Fibroblast of lung (primary cell): Measurements from ENCODE around the gene PRELID3B.

ENCODE experiments used
- EZH2 ChIP-seq: IDR thresholded peaks from 2 replicates; pipeline ENCODE4 v1.5.1; 2012; ENCODE audit warnings: low read length, control low read depth, mild to moderate bottlenecking; ENCODE audit errors: missing control alignments
- TF ChIP-seq, protein P1 (sequence below), 2 donors: IDR thresholded peaks in 1 of 2; conservative IDR thresholded peaks in 1 of 2; 1 replicate in 1 of 2; 2 replicates in 1 of 2; pipeline ENCODE4 v1.5.1; 2011 to 2012; ENCODE audit warnings: low read length in 2 of 2, control low read depth in 1 of 2, inconsistent platforms in 1 of 2, low read depth in 1 of 2, mild to moderate bottlenecking in 1 of 2

DNA sequence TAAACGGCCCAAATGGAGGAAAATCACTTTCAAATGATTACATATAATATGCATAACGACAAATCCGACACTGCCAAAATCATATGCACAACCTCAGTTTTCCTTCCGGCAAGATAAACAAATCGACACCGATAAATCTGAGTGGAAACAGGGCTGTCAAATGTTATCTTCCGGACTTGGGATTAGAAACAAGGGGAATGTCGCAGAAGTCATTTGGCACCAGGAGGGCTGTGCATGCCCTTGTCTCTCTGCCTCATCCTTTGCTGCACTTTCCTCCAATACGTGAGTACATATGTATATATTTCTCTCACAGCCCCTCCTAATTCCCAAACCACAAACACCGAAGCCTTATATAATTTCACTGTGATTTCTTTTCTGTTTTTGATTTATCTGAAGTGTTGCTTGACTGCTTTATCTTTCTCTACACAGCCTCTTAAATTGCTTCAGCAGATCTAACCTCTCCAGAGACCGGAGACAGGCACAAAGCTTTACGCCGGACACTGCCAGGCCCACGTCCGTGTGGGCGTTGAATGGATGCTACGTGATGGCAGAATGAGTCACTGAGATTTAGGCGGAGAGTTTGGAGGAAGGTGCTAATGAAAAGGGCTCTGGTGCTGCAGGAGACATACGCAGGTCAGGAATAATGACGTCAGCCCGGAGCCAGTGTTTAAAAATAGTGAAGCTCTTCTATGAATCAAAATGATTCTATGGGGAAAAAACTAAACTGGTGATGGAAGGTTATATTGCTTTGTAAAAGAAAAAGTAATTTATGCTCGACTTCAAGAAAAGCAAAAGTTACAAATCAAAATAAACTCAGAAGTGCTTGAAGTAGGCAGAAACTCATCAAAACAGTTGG, 21.0 kb upstream of the PRELID3B start:
- TF ChIP-seq, protein P1, sequence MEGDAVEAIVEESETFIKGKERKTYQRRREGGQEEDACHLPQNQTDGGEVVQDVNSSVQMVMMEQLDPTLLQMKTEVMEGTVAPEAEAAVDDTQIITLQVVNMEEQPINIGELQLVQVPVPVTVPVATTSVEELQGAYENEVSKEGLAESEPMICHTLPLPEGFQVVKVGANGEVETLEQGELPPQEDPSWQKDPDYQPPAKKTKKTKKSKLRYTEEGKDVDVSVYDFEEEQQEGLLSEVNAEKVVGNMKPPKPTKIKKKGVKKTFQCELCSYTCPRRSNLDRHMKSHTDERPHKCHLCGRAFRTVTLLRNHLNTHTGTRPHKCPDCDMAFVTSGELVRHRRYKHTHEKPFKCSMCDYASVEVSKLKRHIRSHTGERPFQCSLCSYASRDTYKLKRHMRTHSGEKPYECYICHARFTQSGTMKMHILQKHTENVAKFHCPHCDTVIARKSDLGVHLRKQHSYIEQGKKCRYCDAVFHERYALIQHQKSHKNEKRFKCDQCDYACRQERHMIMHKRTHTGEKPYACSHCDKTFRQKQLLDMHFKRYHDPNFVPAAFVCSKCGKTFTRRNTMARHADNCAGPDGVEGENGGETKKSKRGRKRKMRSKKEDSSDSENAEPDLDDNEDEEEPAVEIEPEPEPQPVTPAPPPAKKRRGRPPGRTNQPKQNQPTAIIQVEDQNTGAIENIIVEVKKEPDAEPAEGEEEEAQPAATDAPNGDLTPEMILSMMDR (conservative IDR thresholded peaks at IDR 0.05 in 1 of 2, IDR thresholded peaks at IDR 0.05 in 1 of 2; ENCODE audit: low read depth in 1 of 2, low read length in 2 of 2), result no peak
- TF ChIP-seq EZH2, result no peak
